ENCODE measurements around the gene IL11.
A peak's percentile ranks its signal among the peaks of the same experiment; 100 is the strongest.
"Not testable (repeated sequence)": the region's sequence is repeated elsewhere in the genome, so short reads cannot be mapped to it uniquely, and the experiment has no call there.

The IL11 gene

GRCh38 chr19:55370305-55370988 lies at the start of gene IL11:
IL11 (minus strand) TSS chr19:55370463; CDS start chr19:55370310, 153 bp downstream.
- DNase-seq, result no peak

- no peak for DNase-seq
Measured at GRCh38 chr19:55419624-55420236, 49.5 kb upstream of the IL11 start.

DNA sequence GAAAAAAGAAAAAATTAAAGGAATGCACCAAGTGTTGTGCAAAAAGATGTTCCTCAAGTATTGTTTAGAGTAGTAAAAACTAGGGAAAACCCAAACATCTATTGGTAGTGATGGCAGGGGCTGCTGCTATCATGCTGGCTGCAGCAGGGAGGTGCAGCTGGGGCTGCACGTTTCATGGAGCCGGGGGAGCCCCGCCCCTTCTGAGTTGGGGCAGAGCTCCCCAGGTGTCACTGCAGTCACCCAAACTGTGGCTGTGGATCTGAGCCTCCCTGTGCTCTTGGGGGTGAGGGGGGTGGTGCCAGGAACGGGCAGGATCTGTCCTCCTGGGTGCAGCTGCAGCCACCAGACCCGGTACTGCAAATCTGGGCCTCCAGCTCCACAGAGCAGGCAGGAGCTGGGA lies 48.8 kb upstream of the IL11 start:
- DNase-seq, result no peak

DNA sequence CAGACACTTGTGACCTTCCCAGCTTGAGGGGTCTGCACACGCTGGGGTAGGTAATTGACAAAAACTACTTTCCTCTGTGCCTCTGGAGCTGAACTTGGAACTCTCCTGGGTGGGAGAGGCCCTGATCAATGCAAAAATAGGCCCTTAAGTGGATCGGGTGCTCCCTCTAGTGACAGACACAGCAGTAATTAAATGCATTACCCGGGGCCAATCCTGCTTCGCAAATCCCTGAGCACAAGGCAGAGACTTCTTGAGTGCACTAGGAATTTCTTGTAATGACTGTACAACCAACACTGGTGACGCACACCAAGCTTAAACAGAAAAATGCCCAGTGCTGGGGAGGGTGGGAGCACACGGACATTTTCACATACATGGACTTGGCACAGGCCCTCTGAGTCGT lies 47.9 kb upstream of the IL11 start:
- peak; percentile 52 for DNase-seq

- no peak for DNase-seq
Measured at GRCh38 chr19:55410168-55410567, 39.9 kb upstream of the IL11 start.

GRCh38 chr19:55409179-55409578 lies 38.9 kb upstream of the IL11 start:
- DNase-seq, result not testable (repeated sequence)

- DNase-seq, result no peak
Measured at GRCh38 chr19:55408533-55408872, 38.2 kb upstream of the IL11 start.

DNA sequence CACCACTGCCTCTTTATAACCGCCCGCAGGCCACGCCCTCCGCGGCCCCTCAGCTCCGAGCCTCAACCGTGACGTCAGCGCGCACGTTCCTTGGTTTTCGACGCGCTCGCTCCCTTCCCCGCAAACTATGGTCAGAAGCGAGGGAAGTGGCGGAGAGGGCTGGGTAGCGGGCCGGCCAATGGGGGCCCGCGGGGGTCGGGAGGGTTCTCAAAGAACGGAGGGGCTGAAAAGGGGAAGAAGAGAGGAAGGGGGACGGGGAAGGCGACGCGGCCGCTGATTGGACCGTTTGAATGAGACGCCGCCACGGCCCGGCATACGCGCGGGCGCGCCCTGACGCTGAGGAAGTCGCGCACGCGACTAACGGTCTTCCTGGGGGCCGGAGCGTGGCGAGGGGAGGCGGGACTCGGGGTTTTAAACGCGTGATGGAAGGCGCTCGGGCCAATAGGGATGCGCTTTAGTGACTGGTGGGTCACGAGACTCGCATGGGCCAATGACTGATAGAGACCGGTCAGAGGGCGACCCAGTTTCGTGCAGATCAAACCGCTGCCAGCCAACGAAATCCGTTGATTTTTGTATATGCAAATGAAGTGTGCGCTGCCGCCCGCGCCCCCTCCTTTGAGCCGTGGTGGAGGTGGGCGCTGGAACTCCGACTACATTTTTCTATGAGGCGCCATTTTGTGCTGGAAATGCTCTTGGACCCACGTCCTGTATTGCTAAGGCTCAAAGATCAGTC lies 37.7 kb upstream of the IL11 start:
- DNase-seq, result peak; percentile 99

DNA sequence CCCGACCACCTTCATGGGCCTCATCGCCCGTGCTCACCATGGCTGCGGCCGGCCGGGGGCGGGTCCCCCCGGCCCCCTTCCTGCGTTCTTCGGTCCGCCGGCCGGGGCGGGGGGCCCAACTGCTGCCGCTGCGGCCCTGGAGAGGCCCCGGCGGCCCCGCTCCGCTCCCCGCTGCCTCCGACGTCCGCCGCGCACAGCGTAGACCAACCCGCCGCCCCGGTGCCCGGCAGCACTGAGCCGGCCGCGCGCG lies 37.2 kb upstream of the IL11 start, which contains the start of gene UBE2S:
UBE2S (minus strand) TSS at position 239 of the 250 bp plus-strand sequence; CDS start at position 40, 199 bp downstream.
- DNase-seq, result not testable (repeated sequence)

- peak; percentile 51 for DNase-seq
Measured at GRCh38 chr19:55406826-55407549, 36.7 kb upstream of the IL11 start.

DNA sequence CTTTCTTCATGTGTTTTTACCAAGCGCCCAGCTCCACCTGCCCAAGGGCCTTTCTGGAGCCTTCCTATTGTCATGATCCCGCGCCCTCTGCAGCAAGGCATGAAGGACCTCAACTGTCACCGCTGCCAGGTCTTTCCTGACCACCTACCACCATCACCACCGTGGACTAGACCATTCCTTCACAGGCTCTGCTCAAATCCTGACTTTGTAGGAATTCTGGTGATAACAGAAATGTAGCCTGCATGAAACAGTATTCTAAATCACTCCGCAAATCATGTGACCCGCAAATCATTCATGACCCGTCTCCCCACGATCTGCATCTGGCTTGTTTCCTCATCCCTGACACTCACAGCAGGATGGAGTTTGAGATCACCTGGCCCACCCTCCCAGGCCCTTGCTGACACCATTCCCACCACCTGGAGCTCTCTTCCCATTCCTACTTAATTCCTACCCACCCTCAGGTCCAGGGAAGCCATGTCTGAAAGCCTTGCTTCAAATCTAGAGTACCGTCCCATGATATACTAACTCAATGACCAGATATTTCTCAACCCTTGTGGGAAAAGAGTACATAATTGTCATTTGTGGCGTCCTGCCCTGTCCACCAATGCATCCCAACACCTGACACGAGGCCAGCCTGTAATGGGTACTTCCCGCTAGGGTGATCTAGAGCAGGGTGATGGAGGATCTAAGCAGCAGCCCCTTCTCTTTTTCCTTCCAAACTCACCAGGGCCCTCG lies 36.0 kb upstream of the IL11 start:
- no peak for DNase-seq

GRCh38 chr19:55405638-55406037 lies 35.4 kb upstream of the IL11 start:
- no peak for DNase-seq

- no peak for DNase-seq
Measured at GRCh38 chr19:55402509-55402908, 32.2 kb upstream of the IL11 start.

GRCh38 chr19:55401390-55401789 lies 31.1 kb upstream of the IL11 start:
- DNase-seq, result not testable (repeated sequence)

DNA sequence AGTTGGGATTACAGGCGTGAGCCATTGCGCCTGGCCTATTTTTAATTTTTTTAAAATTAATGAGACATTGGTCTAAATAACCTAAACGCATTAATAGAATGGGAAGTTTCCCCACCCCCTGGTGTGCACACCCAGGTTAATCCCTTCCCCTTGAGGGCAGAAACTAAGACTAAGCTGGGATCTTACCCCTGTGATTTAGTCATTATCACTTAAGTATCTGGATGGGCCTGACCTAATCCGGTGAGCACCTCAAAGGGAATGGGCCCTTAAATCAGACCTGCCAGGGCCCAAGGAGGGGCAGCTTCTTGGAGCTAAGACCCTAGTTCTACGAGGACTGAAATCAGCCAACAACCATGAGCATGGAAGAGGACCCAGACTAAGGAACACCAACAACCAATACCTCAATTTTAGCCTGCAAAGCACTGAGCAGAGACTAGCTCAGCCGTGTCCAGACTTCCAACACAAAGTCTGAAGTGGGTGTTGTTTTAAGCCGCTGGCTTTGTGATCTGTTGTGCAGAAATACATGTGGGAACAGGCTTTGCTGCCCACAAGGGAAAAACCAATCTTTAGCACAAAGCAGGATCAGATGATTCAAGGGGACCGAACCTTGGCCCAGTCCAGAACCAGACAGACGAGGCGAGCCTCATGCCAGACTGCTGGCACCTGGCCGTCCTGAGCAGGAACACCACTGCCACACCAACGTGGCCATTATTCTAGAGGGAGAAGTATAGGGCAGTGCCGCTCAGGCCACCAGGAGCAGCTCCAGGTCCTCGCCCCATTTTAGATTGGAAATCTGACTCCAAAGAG lies 30.2 kb upstream of the IL11 start:
- no peak for DNase-seq

DNA sequence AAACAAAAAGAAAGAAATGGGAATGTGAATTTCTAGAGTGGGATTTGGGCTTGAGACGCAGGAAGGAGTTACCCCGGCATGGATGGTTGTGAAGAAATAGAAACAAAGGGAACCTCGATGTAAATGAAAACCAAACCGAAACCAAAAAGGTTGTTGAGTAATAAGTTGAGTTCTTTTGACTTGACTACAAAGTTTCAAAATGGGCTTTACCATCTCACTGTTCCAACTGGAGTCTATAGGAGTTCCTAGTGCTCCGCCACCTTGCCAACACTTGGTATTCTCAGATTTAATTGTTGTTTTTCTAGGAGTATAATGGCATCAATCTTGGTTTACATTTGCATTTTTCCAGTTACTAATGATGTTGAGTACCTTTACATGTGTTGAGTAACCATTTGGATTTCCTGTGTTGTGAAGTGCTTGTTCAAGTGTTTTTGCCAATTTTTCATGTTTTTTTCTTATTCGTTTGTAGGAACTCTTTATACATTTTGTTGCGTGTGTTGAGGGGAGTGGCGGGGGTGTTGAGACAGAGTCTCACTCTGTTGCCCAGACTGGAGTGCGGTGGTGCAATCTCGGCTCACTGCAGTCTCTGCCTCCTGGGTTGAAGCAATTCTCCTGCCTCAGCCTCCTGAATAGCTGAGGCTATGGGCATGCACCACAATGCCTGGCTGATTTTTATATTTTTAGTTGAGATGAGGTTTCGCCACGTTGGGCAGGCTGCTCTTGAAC lies 28.1 kb upstream of the IL11 start:
- DNase-seq, result no peak

- DNase-seq, result no peak
Measured at GRCh38 chr19:55392820-55393761, 22.8 kb upstream of the IL11 start.

DNA sequence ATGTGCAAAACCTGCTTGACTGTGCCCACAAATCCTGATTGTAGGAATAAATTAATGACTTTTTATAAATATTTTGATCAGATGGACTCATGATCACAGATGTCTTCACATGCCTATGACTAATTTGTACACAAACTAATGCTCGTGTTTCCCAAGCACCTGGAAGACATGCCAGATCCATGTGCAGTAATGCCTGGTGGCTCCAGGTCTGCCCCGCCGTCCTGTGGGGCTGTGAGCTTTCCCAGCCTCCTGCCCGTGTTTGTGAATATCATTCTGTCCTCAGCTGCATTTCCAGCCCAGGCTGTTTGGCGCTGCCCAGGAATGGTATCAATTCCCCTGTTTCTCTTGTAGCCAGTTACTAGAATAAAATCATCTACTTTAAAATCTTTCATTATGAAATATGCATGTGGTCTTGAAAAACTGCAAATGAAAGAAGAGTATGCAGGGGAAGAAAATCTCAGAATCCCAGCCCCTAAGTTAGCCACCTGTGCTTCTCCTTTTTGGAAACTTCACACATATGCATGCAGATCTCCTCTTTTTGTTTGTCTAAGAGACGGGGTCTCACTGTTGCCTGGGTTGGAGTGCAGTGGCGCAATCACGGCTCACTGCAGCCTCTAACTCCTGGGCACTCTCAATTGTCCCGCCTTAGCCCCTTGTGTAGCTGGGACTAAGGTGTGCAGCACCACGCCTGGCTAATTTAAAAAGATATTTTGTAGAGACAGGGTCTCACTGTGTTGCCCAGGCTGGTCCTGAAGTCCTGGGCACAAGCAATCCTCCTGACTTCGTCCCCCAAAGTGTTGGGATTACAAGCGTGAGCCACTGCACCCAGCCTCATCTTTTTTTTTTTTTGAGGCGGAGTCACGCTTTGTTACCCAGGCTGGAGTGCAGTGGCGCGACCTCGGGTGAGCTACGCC lies 21.7 kb upstream of the IL11 start:
- DNase-seq, result peak; percentile 6

DNA sequence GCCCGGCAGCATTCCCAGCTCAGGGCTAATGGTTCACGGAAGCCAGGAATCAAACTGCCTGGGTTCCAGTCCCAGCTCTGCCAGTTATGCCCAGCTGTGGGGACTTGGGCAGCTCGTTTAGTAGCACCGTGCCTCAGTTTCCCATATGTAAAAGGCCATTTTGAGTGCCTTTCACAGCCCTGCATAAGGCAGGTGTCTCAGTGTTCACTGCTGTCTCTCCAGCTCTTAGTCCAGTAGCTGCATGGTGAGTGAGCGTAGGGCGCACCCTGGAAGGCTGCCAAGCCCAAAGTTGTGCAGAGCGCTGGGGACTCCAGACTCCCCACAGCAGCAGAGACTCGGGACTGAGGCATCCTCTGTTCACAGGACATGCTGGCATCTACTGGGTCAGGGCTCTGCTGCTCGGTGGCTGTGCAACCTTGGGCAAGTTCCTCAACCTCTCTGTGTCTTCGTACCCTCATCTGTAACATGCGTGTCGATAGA lies 21.0 kb upstream of the IL11 start:
- DNase-seq, result peak; percentile 26
